ENCODE data around the gene SIGLEC7. TPM values are rescaled to one million over a fixed set of nuclear protein-coding genes. Genes with fewer than 3 reads are reported as not detected.
A peak's percentile ranks its signal among the peaks of the same experiment; 100 is the strongest.

Gene SIGLEC7
- total RNA-seq, 2 donors from 2014 or later: 0.26 to 1.7 TPM

DNA sequence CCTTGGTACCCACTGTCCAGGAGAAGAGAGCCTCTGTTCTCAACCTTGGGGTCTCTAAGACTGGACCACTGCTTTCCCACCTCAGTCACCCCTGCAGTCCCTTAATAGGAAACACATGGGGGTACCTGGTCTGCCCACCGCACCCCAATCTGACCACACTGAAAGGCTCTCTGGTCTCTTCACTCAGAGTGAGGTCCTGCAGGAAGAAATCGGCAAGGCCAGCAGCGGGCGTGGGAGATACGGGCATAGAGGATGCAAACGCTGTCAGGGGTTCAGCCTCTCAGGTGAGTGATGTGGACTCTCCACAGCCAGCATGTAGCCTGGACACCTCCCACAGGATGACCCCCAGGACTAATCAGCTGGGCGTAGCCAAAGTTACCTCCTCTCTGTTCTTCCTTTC lies 13.9 kb upstream of the SIGLEC7 start:
- no peak for DNase-seq (ENCODE audit: low spot score)
- peaks cover 0 to 16% of the 10 kb centered on the region in 2 donors for H3K4me1 ChIP-seq
- TF ChIP-seq, protein P1, sequence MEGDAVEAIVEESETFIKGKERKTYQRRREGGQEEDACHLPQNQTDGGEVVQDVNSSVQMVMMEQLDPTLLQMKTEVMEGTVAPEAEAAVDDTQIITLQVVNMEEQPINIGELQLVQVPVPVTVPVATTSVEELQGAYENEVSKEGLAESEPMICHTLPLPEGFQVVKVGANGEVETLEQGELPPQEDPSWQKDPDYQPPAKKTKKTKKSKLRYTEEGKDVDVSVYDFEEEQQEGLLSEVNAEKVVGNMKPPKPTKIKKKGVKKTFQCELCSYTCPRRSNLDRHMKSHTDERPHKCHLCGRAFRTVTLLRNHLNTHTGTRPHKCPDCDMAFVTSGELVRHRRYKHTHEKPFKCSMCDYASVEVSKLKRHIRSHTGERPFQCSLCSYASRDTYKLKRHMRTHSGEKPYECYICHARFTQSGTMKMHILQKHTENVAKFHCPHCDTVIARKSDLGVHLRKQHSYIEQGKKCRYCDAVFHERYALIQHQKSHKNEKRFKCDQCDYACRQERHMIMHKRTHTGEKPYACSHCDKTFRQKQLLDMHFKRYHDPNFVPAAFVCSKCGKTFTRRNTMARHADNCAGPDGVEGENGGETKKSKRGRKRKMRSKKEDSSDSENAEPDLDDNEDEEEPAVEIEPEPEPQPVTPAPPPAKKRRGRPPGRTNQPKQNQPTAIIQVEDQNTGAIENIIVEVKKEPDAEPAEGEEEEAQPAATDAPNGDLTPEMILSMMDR (IDR thresholded peaks at IDR 0.05): no peak
- H3K4me3 ChIP-seq: no peak overlapping the region
- H3K27me3 ChIP-seq: no peaks in the 10 kb centered on the region
- H3K36me3 ChIP-seq: no peaks in the 10 kb centered on the region
- H3K27ac ChIP-seq: peak overlapping the region; percentile 16
- H3K9me3 ChIP-seq: no peaks in the 10 kb centered on the region

DNA sequence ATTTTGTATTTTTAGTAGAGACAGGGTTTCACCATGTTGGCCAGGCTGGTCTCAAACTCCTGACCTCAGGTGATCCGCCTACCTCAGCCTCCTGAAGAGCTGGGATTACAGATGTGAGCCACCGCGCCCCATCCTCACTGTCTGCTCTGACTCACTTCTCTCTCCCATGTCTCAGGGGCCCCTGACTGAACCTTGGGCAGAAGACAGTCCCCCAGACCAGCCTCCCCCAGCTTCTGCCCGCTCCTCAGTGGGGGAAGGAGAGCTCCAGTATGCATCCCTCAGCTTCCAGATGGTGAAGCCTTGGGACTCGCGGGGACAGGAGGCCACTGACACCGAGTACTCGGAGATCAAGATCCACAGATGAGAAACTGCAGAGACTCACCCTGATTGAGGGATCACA lies 12.4 kb upstream of the SIGLEC7 start:
- no peak overlapping the region for H3K27ac ChIP-seq
- no peaks in the 10 kb centered on the region for H3K27me3 ChIP-seq
- no peaks in the 10 kb centered on the region for H3K9me3 ChIP-seq
- H3K4me3 ChIP-seq: no peak overlapping the region
- DNase-seq (ENCODE audit: low spot score): no peak
- H3K4me1 ChIP-seq: peaks cover 0 to 16% of the 10 kb centered on the region in 2 donors
- no peaks in the 10 kb centered on the region for H3K36me3 ChIP-seq
- TF ChIP-seq, protein P1 (IDR thresholded peaks at IDR 0.05): no peak

DNA sequence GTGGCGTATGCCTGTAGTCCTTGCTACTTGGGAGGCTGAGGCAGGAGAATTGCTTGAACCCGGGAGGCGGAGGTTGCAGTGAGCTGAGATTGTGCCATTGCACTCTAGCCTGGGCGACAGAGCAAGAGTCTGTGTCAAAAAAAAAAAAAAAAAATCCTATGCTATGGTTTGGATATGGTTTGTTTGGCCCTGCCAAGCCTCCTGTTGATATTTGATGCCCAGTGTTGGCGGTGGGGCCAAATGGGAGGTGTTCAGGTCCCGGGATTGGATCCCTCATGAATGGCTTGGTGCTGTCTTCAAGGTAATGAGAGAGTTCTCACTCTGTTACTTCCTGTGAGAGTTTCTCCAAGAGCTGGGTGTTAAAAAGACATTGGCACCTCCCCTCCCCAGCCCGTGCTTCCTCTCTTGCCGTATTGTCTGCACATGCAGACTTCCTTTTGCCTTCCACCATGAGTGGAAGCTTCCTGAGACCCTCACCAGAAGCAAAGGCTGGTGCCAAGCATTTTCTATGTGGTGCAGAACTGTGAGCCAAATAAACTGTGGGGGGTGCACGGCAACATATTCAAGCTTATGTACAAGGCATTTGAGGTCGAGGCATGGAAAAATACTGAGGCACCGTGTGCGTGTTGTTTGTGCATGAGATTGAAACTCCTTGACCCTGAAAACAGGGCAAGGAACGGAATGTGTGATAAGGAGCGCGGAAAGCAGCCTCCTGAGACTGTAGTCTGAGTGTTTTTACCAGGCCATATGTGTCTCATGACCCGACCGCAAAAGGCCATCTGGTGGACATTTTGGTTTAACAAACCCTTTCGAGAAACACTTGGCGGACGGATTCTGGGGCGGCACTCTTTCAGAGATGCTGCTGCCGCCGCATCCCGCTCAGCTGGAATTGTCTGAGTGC lies 10.1 kb upstream of the SIGLEC7 start:
- peak; percentile 83 for DNase-seq (ENCODE audit: low spot score)
- peaks cover 0 to 16% of the 10 kb centered on the region in 2 donors for H3K4me1 ChIP-seq
- no peaks in the 10 kb centered on the region for H3K36me3 ChIP-seq

DNA sequence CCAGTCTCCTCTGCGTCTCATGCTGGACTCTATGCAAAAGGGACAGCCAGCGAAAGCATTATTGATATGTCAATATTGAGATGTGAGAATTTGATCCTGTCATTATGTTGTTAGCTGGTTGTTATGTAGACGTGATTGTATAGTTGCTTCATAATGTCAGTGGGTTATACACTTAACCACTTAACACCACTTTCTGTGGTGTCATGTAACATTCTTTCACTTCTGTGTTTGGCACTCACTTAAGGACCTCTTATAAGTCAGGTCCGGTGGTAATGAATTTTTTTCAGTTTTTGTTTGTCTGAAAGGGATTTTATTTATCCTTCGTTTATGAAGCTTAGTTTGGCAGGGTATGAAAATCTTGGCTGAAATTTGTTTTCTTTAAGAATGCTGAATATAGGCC lies 7.1 kb upstream of the SIGLEC7 start:
- no peak overlapping the region for H3K27ac ChIP-seq
- TF ChIP-seq, protein P1 (IDR thresholded peaks at IDR 0.05): no peak
- H3K9me3 ChIP-seq: no peaks in the 10 kb centered on the region
- H3K4me3 ChIP-seq: no peak overlapping the region
- no peaks in the 10 kb centered on the region for H3K27me3 ChIP-seq
- peaks cover 0 to 16% of the 10 kb centered on the region in 2 donors for H3K4me1 ChIP-seq
- DNase-seq (ENCODE audit: low spot score): no peak
- H3K36me3 ChIP-seq: no peaks in the 10 kb centered on the region

More for the DNA sequence above, 10.1 kb upstream of the SIGLEC7 start:
- H3K9me3 ChIP-seq: no peaks in the 10 kb centered on the region
- H3K27me3 ChIP-seq: no peaks in the 10 kb centered on the region
- peak overlapping the region in 1 of 2 donors; percentile 25 for H3K27ac ChIP-seq
- TF ChIP-seq, protein P1 (IDR thresholded peaks at IDR 0.05): peak in 1 of 2 donors; percentile 38
- H3K4me3 ChIP-seq: peak overlapping the region in 1 of 2 donors; percentile 5

DNA sequence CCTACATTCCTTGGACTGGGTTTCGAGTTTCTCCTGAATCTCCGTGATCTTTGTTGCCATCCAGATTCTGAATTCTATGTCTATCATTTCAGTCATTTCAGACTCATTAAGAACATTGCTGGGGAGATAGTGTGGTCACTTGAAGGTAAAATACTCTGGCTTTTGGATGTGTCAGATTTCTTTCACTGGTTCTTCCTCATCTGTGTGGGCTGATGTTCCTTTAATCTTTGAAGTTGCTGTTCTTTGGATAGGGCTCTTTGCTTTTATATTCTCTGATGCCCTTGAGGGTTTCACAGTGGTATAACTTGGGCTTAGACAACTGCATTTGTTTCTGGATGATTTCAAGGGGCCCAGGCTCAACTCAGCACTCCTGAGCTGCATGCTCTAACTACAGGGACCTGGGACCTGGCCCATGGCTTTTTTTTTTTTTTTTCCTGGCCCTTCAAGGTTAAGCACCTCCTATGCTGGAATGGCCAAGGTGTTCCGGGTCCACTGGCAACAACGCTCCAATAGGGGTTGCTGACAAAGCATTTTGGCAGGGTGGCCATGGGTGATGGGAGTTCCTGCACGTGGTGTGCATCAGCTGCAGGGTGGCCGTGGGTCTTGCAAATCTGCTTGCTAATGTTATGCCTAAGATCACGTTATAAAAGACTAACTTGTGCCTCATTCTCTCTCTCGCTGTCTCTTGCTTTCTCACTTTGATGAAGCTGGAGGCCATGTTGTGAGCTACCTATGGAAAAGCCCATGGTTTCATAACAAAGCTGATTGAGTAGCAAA lies 5.9 kb upstream of the SIGLEC7 start:
- H3K4me1 ChIP-seq: peaks cover 0 to 16% of the 10 kb centered on the region in 2 donors

More for the DNA sequence above, 5.9 kb upstream of the SIGLEC7 start:
- no peak for DNase-seq (ENCODE audit: low spot score)
- TF ChIP-seq, protein P1 (IDR thresholded peaks at IDR 0.05): no peak
- Histone ChIP-seq H3K9me3 (no peaks in the 10 kb centered on the region), H3K27me3 (no peaks in the 10 kb centered on the region), H3K36me3 (no peaks in the 10 kb centered on the region), H3K27ac (no peak overlapping the region), H3K4me3 (no peak overlapping the region)

Measured in right atrium auricular region (tissue), 2 donors.